Stimulated activated CD4-positive, alpha-beta T cell treated with anti-CD3 and anti-CD28 coated beads, Interleukin-2, amount 100 ng/mL, for 24 hours (primary cell): ENCODE data around the gene COL6A3.

Source experiments
- DNase-seq, 2 donors: peaks; one replicate each; pipeline ENCODE4 v3.0.0-alpha.2; 2020

The COL6A3 gene

DNA sequence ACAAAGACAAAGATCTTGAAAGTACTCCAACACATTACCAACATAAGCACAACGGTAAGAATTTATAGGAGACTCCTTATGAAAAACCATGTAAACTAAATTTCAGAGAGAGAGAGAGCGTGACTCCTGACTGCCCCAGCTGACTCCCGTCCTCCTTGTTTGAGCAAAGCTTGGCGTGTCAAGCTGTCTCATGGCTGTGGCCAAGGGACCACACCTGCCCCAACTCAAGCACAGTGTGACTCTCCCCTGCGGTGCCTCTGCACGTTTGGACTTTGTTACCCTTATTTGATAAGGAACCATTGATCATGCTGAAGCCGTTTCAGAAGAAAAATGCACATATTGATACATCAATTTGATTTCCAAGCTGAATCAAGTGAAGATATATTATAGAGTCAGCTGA is 124.8 kb downstream of the COL6A3 start:
- no peak for DNase-seq

DNA sequence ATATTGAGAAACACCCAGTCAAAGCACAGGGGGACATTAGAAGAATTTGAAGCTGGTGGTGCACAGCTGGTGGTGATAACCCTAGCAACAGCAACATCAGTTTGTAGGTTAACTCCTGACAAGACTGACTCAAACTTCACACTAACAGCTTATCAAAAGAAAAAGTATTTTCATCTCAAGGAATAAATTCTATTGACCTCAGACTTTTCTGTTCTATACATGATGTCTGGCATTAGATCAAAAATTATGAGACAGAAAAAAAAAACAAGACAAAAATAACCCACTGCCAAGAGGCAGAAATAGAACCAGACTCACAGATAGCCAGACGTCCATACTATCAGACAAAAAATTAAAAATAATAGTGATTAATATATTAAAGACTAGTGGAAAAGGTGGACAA is 126.1 kb downstream of the COL6A3 start:
- no peak for DNase-seq

DNA sequence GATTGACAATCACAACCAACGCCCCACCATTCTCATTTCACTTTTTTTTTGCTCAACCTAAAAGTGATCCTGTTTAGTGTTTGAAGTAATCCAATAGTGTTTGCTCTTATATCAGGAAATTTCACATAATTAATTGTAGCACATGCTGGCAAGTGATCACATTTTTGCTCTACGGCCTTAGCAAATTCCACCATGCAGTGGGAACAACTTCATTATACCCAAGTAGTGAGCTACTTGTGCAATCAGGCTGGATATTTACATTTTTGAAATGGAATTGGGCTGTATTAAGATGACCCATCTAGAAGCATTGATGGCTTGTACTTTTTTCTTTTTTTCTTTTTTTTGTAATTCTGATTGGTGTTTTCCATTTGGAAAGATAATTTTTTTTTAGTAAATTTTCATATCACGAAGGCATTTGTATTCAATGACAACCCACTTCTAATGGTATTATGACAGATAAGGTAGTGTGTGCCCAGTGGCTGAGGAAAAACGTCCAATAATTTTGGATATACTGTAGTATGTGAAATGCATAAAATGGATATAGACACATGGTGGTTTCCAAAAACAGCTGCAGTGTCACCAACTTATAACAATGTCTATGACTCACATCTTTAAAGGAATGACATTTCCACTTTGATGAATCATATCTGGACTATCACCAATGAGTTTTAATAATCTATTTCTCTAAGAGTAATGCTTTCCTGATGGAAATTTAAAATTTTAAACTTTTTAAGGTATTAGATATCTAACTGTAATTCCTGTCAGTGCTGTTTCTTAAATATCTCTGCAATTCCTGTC is 130.6 kb downstream of the COL6A3 start:
- no peak for DNase-seq

DNA sequence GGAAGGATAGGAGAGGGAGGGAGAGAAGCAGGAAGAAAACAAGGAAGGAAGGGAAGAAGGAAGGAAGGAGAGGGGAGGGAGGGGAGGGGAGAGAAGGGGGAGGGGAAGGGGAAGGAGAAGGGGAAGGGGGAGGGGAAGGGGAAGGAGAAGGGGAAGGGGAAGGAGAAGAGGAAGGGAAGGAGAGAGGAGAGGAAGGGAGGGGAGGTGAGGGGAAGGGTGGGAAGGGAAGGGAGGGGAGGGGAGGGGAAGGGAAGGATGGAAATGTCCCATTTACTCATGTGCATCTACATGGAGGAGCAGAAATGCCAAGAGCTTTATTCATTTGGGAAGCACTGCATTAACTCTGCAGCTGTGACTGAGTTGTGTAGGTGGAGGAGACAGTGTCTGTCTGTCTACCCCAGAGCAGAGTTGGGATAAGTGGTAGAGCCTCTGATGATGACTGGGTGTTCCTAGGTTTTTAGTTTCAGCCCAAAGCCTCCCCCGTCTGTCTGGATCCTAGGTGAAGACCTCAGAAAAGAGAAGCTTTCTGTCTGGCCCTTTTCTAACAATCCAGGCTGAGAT is 131.3 kb downstream of the COL6A3 start:
- DNase-seq: no peak

DNA sequence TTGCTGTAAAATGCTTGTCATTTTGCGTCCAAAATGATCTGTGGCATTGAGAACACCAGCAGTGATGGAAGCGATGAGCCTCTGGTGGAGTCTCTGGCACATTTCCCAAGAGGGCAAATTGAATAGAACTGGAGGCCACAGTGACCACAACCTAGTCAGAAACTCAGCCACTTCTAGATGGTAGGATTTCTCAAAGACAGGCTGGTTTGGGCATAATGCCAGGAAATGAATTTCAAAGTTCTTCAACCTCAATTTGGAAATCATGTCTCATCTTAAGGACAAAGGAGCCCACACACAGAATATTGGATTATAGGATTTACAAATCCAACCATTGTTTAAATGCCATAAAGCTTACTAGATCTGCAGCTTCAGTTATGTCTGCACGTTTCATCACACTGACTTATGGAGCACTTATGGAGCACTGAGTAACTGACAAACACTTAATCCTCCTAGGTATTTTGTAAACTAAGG is 132.1 kb downstream of the COL6A3 start:
- DNase-seq: no peak

DNA sequence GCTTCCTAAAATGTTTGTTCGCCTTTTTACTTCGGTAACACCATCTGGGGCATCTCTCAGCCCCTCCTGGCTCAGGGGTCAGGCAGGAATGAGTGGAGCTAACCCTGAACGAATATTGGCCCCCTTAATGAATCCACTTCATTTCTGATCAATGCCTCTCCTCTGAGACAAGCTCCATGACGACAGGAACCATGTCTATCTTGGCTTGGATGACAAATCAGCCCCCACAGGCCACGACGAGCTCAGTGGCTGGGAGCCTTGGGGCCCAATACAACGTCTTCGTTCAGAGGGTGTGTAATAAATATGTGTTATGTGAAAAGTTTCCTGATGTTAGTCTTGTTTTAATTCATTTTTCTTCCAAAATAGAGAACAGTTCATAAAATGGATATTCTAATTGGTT is 133.0 kb downstream of the COL6A3 start:
- DNase-seq: no peak

DNA sequence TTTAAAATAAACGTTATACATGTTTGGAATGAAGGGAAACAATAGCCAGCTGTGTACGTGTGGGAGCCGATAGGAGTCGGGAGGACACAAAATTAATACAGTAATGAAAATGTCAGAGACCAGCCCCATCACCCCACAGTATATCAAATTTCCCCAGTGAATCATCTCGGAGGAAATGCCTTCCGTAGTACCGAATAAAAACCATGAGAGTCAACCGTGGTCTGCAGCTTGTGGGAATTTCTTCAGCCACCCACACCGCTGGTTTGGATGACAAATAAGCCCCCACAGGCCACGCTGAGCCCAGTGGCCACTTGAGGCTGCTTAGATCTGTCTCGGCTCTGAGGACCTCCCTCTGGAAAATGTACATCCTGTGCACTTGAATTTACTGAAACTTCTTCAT is 133.7 kb downstream of the COL6A3 start:
- DNase-seq: no peak

DNA sequence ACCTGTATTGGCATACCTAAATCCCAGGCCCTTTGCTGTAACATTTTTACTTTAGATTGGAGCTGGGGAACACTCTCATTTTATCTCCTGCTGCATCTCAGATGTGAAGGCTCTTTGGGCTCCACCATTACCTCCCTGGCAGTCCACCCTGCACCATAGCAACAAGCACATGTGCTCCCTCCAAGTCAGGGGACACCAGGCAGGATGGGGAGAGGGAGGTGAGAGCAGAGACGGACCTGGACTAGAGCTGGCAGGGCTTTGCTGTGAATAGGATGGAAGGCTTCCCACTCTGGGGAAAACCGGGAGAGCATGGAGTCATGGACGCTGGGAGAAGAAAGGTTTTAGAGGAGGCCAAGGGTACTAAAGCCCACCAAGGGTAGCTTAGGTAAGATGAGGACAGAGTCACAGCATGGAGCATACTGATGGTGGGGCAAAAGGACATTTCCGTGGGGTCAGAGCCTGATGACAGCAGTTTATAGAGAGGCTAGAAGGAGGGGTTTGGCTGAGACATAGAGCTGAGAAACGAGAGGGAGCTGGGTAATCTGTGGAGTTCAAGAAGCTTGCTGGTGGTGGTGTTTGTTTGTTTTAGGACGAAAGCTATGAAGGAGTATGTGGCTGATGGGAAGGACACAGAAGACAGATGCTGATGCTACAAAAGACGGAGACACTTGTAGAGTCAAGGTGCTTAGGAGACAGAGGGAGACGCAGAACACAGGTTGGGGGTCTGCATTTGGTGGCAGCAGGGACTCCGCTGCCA is 134.8 kb downstream of the COL6A3 start:
- DNase-seq: no peak

DNA sequence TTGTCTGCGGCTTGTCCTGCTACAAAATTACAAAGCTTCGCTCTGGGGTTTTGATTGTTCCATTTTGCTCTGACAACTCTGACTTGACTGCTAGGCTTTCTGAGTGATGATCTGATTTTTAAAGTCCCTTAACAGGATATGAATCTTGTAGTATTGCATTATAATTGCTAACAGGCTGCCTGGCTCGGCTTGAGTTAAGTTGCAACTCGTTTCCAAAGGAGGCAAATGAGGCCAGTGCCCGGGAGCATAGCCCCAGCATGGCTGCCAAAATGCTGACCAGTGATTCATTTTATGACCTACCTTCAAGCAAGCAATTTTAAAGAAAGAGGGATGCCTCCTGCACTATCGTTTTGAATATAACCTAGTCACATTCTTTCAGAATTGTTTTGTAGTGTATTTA is 135.4 kb downstream of the COL6A3 start:
- no peak for DNase-seq

DNA sequence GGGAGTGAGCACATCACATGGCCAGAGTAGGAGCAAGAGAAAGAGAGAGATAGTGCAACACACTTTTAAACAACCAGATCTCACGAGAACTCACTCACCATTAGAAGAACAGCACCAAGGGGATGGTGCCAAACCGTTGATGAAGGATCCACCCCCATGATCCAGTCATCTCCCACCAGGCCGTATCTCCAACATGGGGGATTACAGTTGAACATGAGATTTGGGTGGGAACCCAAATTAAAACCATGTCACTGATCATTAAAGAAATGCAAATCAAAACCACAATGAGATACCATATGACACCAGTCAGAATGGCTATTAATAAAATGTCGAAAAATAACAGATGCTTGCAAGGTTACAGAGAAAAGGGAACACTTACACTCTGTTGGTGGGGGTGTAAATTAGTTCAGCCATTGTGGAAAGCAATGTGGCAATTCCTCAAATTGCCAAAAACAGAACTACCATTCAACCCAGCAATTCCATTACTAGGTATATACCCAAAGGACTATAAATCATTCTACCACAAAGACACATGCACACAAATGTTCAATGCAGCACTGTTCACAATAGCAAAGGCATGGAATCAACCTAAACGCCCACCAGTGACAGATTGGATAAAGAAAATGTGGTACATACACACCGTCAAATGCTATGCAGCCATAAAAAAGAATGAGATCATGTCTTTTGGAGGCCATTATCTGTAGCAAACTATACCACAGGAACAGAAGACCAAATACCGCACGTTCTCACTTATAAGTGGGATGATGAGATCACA is 137.1 kb downstream of the COL6A3 start:
- DNase-seq: no peak
